Esophagus (tissue), 2 donors: Measurements from ENCODE around the gene MRGPRD. TPM values are rescaled to one million over a fixed set of nuclear protein-coding genes. Genes with fewer than 3 reads are reported as not detected.

Experiments
- H3K27ac ChIP-seq, 2 donors: one replicate each; pipeline ENCODE4 v1.5.1; 2013; ENCODE audit warnings: low read depth in 2 of 2, mild to moderate bottlenecking in 2 of 2, inconsistent platforms in 1 of 2, low read length in 1 of 2, moderate library complexity in 1 of 2
- H3K27me3 ChIP-seq, 2 donors: one replicate each; pipeline ENCODE4 v1.6.1; 2013; ENCODE audit warnings: low read length in 2 of 2, control low read depth in 1 of 2, mild to moderate bottlenecking in 1 of 2; ENCODE audit not compliant: insufficient read depth in 2 of 2, control insufficient read depth in 1 of 2
- H3K36me3 ChIP-seq, 2 donors: one replicate each; pipeline ENCODE4 v1.6.1; 2013; ENCODE audit warnings: low read length in 1 of 2; ENCODE audit not compliant: control insufficient read depth in 2 of 2, insufficient read depth in 2 of 2
- H3K4me1 ChIP-seq, 2 donors: one replicate each; pipeline ENCODE4 v1.6.1; 2013; ENCODE audit warnings: low read length in 1 of 2; ENCODE audit not compliant: control insufficient read depth in 2 of 2, insufficient read depth in 2 of 2
- H3K4me3 ChIP-seq, 2 donors: one replicate each; pipeline ENCODE4 v1.5.1; 2013; ENCODE audit warnings: low read length in 2 of 2, mild to moderate bottlenecking in 2 of 2, low read depth in 1 of 2, moderate library complexity in 1 of 2
- H3K9me3 ChIP-seq, 2 donors: one replicate each; pipeline ENCODE4 v1.6.1; 2013; ENCODE audit warnings: mild to moderate bottlenecking in 2 of 2, low read depth in 1 of 2, low read length in 1 of 2, moderate library complexity in 1 of 2; ENCODE audit not compliant: control insufficient read depth in 2 of 2, insufficient read depth in 1 of 2
- WGBS, 2 donors: extraction: QIAGEN DNeasy Blood & Tissue Kit; methylation state at CpG; one replicate each; pipeline ENCODE4 v1.1.7; 2013; 5-methylcytosine and 5-hydroxymethylcytosine counted together
- polyA plus RNA-seq, 2 donors: library from polyadenylated mRNA; stranded (reverse); fragments of 200-250 nt; gene quantifications; one replicate each; pipeline ENCODE4 v1.2.3, GENCODE V29; 2013
- donor health status: healthy with polysubstance abuse.
- donor health status: Bipolar disorder and iron deficiency.

MRGPRD gene
- polyA plus RNA-seq, 2 donors = not detected

GRCh38 chr11:68996376-68997123 lies 15.8 kb upstream of the MRGPRD start:
- Histone ChIP-seq H3K27me3 (no peaks in the 10 kb centered on the region), H3K4me1 (peaks cover 0 to 5% of the 10 kb centered on the region in 2 donors)
- 93% methylated on average over 24 of the region's 24 CpGs for WGBS, 2 donors

GRCh38 chr11:68994894-68995285 lies 14.1 kb upstream of the MRGPRD start:
- Histone ChIP-seq H3K27ac (no peak overlapping the region), H3K36me3 (no peaks in the 10 kb centered on the region), H3K4me3 (no peak overlapping the region), H3K9me3 (no peaks in the 10 kb centered on the region), H3K4me1 (peaks cover 0 to 2% of the 10 kb centered on the region in 2 donors), H3K27me3 (no peaks in the 10 kb centered on the region)
- WGBS, 2 donors = 75 to 80% methylated on average over 6 of the region's 6 CpGs

More at GRCh38 chr11:68996376-68997123, 15.8 kb upstream of the MRGPRD start:
- no peaks in the 10 kb centered on the region for H3K36me3 ChIP-seq
- H3K4me3 ChIP-seq = no peak overlapping the region
- no peak overlapping the region for H3K27ac ChIP-seq
- H3K9me3 ChIP-seq = no peaks in the 10 kb centered on the region

- H3K4me1 ChIP-seq = peaks cover 0 to 2% of the 10 kb centered on the region in 2 donors
- WGBS, 2 donors = 77 to 86% methylated on average over 28 of the region's 28 CpGs
- H3K36me3 ChIP-seq = no peaks in the 10 kb centered on the region
- H3K9me3 ChIP-seq = no peaks in the 10 kb centered on the region
- no peak overlapping the region for H3K4me3 ChIP-seq
- H3K27me3 ChIP-seq = no peaks in the 10 kb centered on the region
- H3K27ac ChIP-seq = no peak overlapping the region
These were observed 13.5 kb upstream of the MRGPRD start for GRCh38 chr11:68994161-68994893.

GRCh38 chr11:68993546-68993945 lies 12.8 kb upstream of the MRGPRD start:
- Histone ChIP-seq H3K9me3 (no peaks in the 10 kb centered on the region), H3K4me1 (peaks cover 0 to under 1% of the 10 kb centered on the region in 2 donors), H3K36me3 (no peaks in the 10 kb centered on the region), H3K27me3 (no peaks in the 10 kb centered on the region), H3K4me3 (no peak overlapping the region), H3K27ac (no peak overlapping the region)
- WGBS, 2 donors = 57 to 65% methylated on average over 7 of the region's 7 CpGs

- WGBS, 2 donors = 58 to 67% methylated on average over 14 of the region's 14 CpGs
These were observed 12.0 kb upstream of the MRGPRD start for GRCh38 chr11:68992743-68993255.

GRCh38 chr11:68990995-68991780 lies 10.4 kb upstream of the MRGPRD start:
- H3K36me3 ChIP-seq = no peaks in the 10 kb centered on the region
- no peaks in the 10 kb centered on the region for H3K4me1 ChIP-seq
- no peak overlapping the region for H3K4me3 ChIP-seq
- H3K27ac ChIP-seq = no peak overlapping the region
- H3K9me3 ChIP-seq = no peaks in the 10 kb centered on the region
- WGBS, 2 donors = 85 to 87% methylated on average over 15 to 16 of the region's 16 CpGs
- H3K27me3 ChIP-seq = no peaks in the 10 kb centered on the region

More at GRCh38 chr11:68992743-68993255, 12.0 kb upstream of the MRGPRD start:
- no peak overlapping the region for H3K27ac ChIP-seq
- H3K27me3 ChIP-seq = no peaks in the 10 kb centered on the region
- no peak overlapping the region for H3K4me3 ChIP-seq
- no peaks in the 10 kb centered on the region for H3K4me1 ChIP-seq
- H3K36me3 ChIP-seq = no peaks in the 10 kb centered on the region
- no peaks in the 10 kb centered on the region for H3K9me3 ChIP-seq

GRCh38 chr11:68989936-68990606 lies 9.3 kb upstream of the MRGPRD start:
- H3K36me3 ChIP-seq = no peaks in the 10 kb centered on the region
- no peak overlapping the region for H3K27ac ChIP-seq
- no peaks in the 10 kb centered on the region for H3K4me1 ChIP-seq
- no peaks in the 10 kb centered on the region for H3K27me3 ChIP-seq
- 81 to 83% methylated on average over 8 of the region's 8 CpGs for WGBS, 2 donors
- no peaks in the 10 kb centered on the region for H3K9me3 ChIP-seq
- H3K4me3 ChIP-seq = no peak overlapping the region

GRCh38 chr11:68988491-68988890 lies 7.7 kb upstream of the MRGPRD start:
- Histone ChIP-seq H3K4me1 (no peaks in the 10 kb centered on the region), H3K27me3 (no peaks in the 10 kb centered on the region), H3K27ac (no peak overlapping the region), H3K36me3 (no peaks in the 10 kb centered on the region), H3K4me3 (no peak overlapping the region), H3K9me3 (no peaks in the 10 kb centered on the region)

GRCh38 chr11:68987211-68987610 lies 6.4 kb upstream of the MRGPRD start:
- no peaks in the 10 kb centered on the region for H3K9me3 ChIP-seq
- no peak overlapping the region for H3K27ac ChIP-seq
- H3K4me3 ChIP-seq = no peak overlapping the region
- no peaks in the 10 kb centered on the region for H3K36me3 ChIP-seq
- no peaks in the 10 kb centered on the region for H3K4me1 ChIP-seq
- no peaks in the 10 kb centered on the region for H3K27me3 ChIP-seq
